OCI-LY1 (cell line): Measurements from ENCODE around the gene ABCA13.

ENCODE experiments used
- H2AFZ ChIP-seq: fragments of 200-600 bp; sonication (generic), shearing (Covaris generic); 2 replicates; pipeline ENCODE4 v1.6.0; 2014; ENCODE audit warnings: antibody characterized with exemption, mild to moderate bottlenecking, low read length
- H3F3A ChIP-seq: fragments of 200-600 bp; sonication (generic), shearing (Covaris generic); 2 replicates; pipeline ENCODE4 v1.6.0; 2014; ENCODE audit warnings: mild to moderate bottlenecking, antibody characterized with exemption, low read length, moderate library complexity; ENCODE audit not compliant: insufficient read depth
- H3K27ac ChIP-seq: fragments of 200-600 bp; sonication (generic); 2 replicates; pipeline ENCODE4 v1.5.1; 2014; ENCODE audit warnings: low read length, mixed run types, mild to moderate bottlenecking, low read depth; ENCODE audit not compliant: poor library complexity, severe bottlenecking
- H3K27me3 ChIP-seq: fragments of 200-600 bp; sonication (generic); 2 replicates; pipeline ENCODE4 v1.6.0; 2014; ENCODE audit warnings: antibody characterized with exemption, mild to moderate bottlenecking, low read length, moderate library complexity; ENCODE audit not compliant: insufficient read depth
- H3K36me3 ChIP-seq: fragments of 200-600 bp; sonication (generic); 2 replicates; pipeline ENCODE4 v1.6.1; 2014; ENCODE audit warnings: mild to moderate bottlenecking, antibody characterized with exemption, low read length, moderate library complexity, mixed read lengths; ENCODE audit not compliant: insufficient read depth
- H3K4me1 ChIP-seq: fragments of 200-600 bp; sonication (generic); 2 replicates; pipeline ENCODE4 v1.5.1; 2014; ENCODE audit warnings: mild to moderate bottlenecking, low read length, moderate library complexity; ENCODE audit not compliant: insufficient read depth, severe bottlenecking
- H3K4me2 ChIP-seq: fragments of 200-600 bp; sonication (generic), shearing (Covaris generic); 2 replicates; pipeline ENCODE4 v1.6.1; 2014; ENCODE audit warnings: low read length
- H3K4me3 ChIP-seq: fragments of 200-600 bp; sonication (generic); 2 replicates; pipeline ENCODE4 v1.5.1; 2014; ENCODE audit warnings: low read length, low read depth, mild to moderate bottlenecking, mixed read lengths; ENCODE audit not compliant: poor library complexity, severe bottlenecking
- H3K79me2 ChIP-seq: fragments of 200-600 bp; shearing (Covaris generic); 2 replicates; pipeline ENCODE4 v1.6.1; 2016; ENCODE audit warnings: mixed run types, low read length, mixed read lengths; ENCODE audit not compliant: insufficient read depth
- H3K9ac ChIP-seq: fragments of 200-600 bp; sonication (generic), shearing (Covaris generic); 2 replicates; pipeline ENCODE4 v1.6.1; 2014; ENCODE audit warnings: mild to moderate bottlenecking, low read length, mixed read lengths
- H3K9me2 ChIP-seq: fragments of 200-600 bp; sonication (generic), shearing (Covaris generic); 2 replicates; pipeline ENCODE4 v1.6.1; 2014; ENCODE audit warnings: low read depth, mild to moderate bottlenecking, low read length, mixed read lengths
- H3K9me3 ChIP-seq: fragments of 200-600 bp; shearing (Covaris generic); 2 replicates; pipeline ENCODE4 v1.6.1; 2014; ENCODE audit warnings: low read length, mixed read lengths
- H4K20me1 ChIP-seq: fragments of 200-600 bp; sonication (generic), shearing (Covaris generic); 2 replicates; pipeline ENCODE4 v1.6.0; 2016; ENCODE audit warnings: mild to moderate bottlenecking, low read length; ENCODE audit not compliant: insufficient read depth
- EZH2 ChIP-seq: fragments of 200-600 bp; sonication (generic), shearing (Covaris generic); IDR thresholded peaks from 2 replicates; pipeline ENCODE4 v1.8.0; 2017; ENCODE audit warnings: borderline replicate concordance, mixed run types, mild to moderate bottlenecking, antibody characterized with exemption, low read length, moderate library complexity, mixed read lengths
- TF ChIP-seq, protein P1 (sequence below): fragments of 200-600 bp; sonication (generic), shearing (Covaris generic); IDR thresholded peaks from 2 replicates; pipeline ENCODE4 v1.5.1; 2017; ENCODE audit warnings: mild to moderate bottlenecking, antibody characterized with exemption, low read length, moderate library complexity, mixed read lengths

Gene ABCA13

GRCh38 chr7:48251766-48252165 lies 80.5 kb downstream of the ABCA13 start:
- no peaks in the 10 kb centered on the region for H3K9me3 ChIP-seq
- no peak for TF ChIP-seq EZH2
- TF ChIP-seq, protein P1, sequence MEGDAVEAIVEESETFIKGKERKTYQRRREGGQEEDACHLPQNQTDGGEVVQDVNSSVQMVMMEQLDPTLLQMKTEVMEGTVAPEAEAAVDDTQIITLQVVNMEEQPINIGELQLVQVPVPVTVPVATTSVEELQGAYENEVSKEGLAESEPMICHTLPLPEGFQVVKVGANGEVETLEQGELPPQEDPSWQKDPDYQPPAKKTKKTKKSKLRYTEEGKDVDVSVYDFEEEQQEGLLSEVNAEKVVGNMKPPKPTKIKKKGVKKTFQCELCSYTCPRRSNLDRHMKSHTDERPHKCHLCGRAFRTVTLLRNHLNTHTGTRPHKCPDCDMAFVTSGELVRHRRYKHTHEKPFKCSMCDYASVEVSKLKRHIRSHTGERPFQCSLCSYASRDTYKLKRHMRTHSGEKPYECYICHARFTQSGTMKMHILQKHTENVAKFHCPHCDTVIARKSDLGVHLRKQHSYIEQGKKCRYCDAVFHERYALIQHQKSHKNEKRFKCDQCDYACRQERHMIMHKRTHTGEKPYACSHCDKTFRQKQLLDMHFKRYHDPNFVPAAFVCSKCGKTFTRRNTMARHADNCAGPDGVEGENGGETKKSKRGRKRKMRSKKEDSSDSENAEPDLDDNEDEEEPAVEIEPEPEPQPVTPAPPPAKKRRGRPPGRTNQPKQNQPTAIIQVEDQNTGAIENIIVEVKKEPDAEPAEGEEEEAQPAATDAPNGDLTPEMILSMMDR = no peak
- no peak overlapping the region for H3K4me2 ChIP-seq
- no peaks in the 10 kb centered on the region for H3K9me2 ChIP-seq
- no peaks in the 10 kb centered on the region for H3K79me2 ChIP-seq
- no peak overlapping the region for H2AFZ ChIP-seq
- H4K20me1 ChIP-seq = no peaks in the 10 kb centered on the region
- H3K27ac ChIP-seq = no peak overlapping the region
- no peak overlapping the region for H3K4me3 ChIP-seq
- no peaks in the 10 kb centered on the region for H3F3A ChIP-seq
- no peaks in the 10 kb centered on the region for H3K36me3 ChIP-seq
- no peaks in the 10 kb centered on the region for H3K4me1 ChIP-seq
- no peaks in the 10 kb centered on the region for H3K27me3 ChIP-seq
- H3K9ac ChIP-seq = no peak overlapping the region

GRCh38 chr7:48252995-48253394 lies 81.7 kb downstream of the ABCA13 start:
- Histone ChIP-seq H3K9me3 (no peaks in the 10 kb centered on the region), H3K9me2 (no peaks in the 10 kb centered on the region), H4K20me1 (no peaks in the 10 kb centered on the region), H3K27ac (no peak overlapping the region), H3K9ac (no peak overlapping the region), H3K27me3 (no peaks in the 10 kb centered on the region), H3K4me3 (no peak overlapping the region), H3K36me3 (no peaks in the 10 kb centered on the region), H3K4me2 (no peak overlapping the region), H3F3A (no peaks in the 10 kb centered on the region), H3K79me2 (no peaks in the 10 kb centered on the region), H2AFZ (no peak overlapping the region), H3K4me1 (no peaks in the 10 kb centered on the region)
- TF ChIP-seq EZH2 = no peak
- TF ChIP-seq, protein P1 = no peak

GRCh38 chr7:48255046-48255445 lies 83.8 kb downstream of the ABCA13 start:
- no peaks in the 10 kb centered on the region for H3K79me2 ChIP-seq
- no peaks in the 10 kb centered on the region for H3K27me3 ChIP-seq
- no peak overlapping the region for H2AFZ ChIP-seq
- H4K20me1 ChIP-seq = no peaks in the 10 kb centered on the region
- H3K9me2 ChIP-seq = no peaks in the 10 kb centered on the region
- no peak overlapping the region for H3K4me3 ChIP-seq
- no peaks in the 10 kb centered on the region for H3K4me1 ChIP-seq
- no peak overlapping the region for H3K27ac ChIP-seq
- TF ChIP-seq, protein P1 = no peak
- no peak for TF ChIP-seq EZH2
- no peak overlapping the region for H3K4me2 ChIP-seq
- no peak overlapping the region for H3K9ac ChIP-seq
- no peaks in the 10 kb centered on the region for H3K36me3 ChIP-seq
- H3F3A ChIP-seq = no peaks in the 10 kb centered on the region
- H3K9me3 ChIP-seq = no peaks in the 10 kb centered on the region
